DOHH2 (cell line): ENCODE data around the gene PGF.
"Not testable (repeated sequence)": the region's sequence is repeated elsewhere in the genome, so short reads cannot be mapped to it uniquely, and the experiment has no call there.

Experiments
- EZH2phosphoT487 ChIP-seq: fragments of 200-600 bp; sonication (generic); IDR thresholded peaks from 2 replicates; pipeline ENCODE4 v1.6.1; 2017; ENCODE audit warnings: borderline replicate concordance, mild to moderate bottlenecking, antibody characterized with exemption, low read length, moderate library complexity, mixed read lengths
- TF ChIP-seq, protein P1 (sequence below): fragments of 200-600 bp; sonication (generic); IDR thresholded peaks from one replicate; pipeline ENCODE4 v1.5.1; 2014; ENCODE audit warnings: antibody characterized with exemption, mild to moderate bottlenecking, low read depth, low read length; ENCODE audit not compliant: poor library complexity, severe bottlenecking

DNA sequence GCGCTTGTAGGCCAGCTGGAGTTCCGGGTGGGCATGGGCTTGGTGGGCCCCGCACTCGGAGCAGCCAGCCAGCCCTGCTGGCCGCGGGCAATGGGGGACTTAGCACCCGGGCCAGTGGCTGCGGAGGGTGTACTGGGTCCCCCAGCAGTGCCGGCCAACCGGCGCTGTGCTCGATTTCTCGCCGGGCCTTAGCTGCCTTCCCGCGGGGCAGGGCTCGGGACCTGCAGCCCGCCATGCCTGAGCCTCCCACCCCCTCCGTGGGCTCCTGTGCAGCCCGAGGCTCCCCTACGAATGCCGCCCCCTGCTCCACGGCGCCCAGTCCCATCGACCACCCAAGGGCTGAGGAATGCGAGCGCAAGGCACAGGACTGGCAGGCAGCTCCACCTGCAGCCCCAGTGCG, 38.8 kb upstream of the PGF start:
- TF ChIP-seq, protein P1, sequence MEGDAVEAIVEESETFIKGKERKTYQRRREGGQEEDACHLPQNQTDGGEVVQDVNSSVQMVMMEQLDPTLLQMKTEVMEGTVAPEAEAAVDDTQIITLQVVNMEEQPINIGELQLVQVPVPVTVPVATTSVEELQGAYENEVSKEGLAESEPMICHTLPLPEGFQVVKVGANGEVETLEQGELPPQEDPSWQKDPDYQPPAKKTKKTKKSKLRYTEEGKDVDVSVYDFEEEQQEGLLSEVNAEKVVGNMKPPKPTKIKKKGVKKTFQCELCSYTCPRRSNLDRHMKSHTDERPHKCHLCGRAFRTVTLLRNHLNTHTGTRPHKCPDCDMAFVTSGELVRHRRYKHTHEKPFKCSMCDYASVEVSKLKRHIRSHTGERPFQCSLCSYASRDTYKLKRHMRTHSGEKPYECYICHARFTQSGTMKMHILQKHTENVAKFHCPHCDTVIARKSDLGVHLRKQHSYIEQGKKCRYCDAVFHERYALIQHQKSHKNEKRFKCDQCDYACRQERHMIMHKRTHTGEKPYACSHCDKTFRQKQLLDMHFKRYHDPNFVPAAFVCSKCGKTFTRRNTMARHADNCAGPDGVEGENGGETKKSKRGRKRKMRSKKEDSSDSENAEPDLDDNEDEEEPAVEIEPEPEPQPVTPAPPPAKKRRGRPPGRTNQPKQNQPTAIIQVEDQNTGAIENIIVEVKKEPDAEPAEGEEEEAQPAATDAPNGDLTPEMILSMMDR: not testable (repeated sequence)
- TF ChIP-seq EZH2phosphoT487: not testable (repeated sequence)
